Nephron progenitor cell (in vitro differentiated cells): ENCODE results near the gene MYO5B.
A peak's percentile ranks its signal among the peaks of the same experiment; 100 is the strongest.
"Not testable (repeated sequence)": the region's sequence is repeated elsewhere in the genome, so short reads cannot be mapped to it uniquely, and the experiment has no call there.

ENCODE experiments used
- DNase-seq: peaks from one replicate; pipeline ENCODE4 v3.0.0; 2021
- H3K27ac Mint-ChIP-seq: 2 replicates; pipeline ENCODE4 v1.8.0; 2021; ENCODE audit warnings: mild to moderate bottlenecking, moderate library complexity, mixed read lengths
- H3K27me3 Mint-ChIP-seq: 2 replicates; pipeline ENCODE4 v1.8.0; 2021; ENCODE audit warnings: mild to moderate bottlenecking, low read depth, mixed read lengths; ENCODE audit not compliant: poor library complexity
- H3K36me3 Mint-ChIP-seq: 2 replicates; pipeline ENCODE4 v1.8.0; 2021; ENCODE audit warnings: low read depth, mixed read lengths
- H3K4me1 Mint-ChIP-seq: 2 replicates; pipeline ENCODE4 v1.8.0; 2021; ENCODE audit warnings: mixed read lengths
- H3K4me3 Mint-ChIP-seq: 2 replicates; pipeline ENCODE4 v1.8.0; 2021; ENCODE audit warnings: mild to moderate bottlenecking, moderate library complexity, mixed read lengths
- H3K9me3 Mint-ChIP-seq: 2 replicates; pipeline ENCODE4 v1.8.0; 2021; ENCODE audit warnings: mild to moderate bottlenecking, moderate library complexity, mixed read lengths
- CTCF ChIP-seq: fragments of 200-600 bp; sonication (generic); IDR thresholded peaks from 2 replicates; pipeline ENCODE4 v1.5.0; 2021; ENCODE audit warnings: antibody characterized with exemption

Gene MYO5B

GRCh38 chr18:50194631-50195532 is at the start of gene MYO5B:
Gene MYO5B (minus strand): TSS chr18:50195147. CDS start chr18:50194793, 354 bp downstream.
- no peak for TF ChIP-seq CTCF
- H3K4me1 Mint-ChIP-seq, result peaks cover 17% of the 10 kb centered on the region
- no peaks in the 10 kb centered on the region for H3K9me3 Mint-ChIP-seq
- H3K27ac Mint-ChIP-seq, result no peak within 1 kb of the TSS
- peak within 1 kb of the TSS; percentile 83 for H3K4me3 Mint-ChIP-seq
- no peaks in the 10 kb centered on the region for H3K36me3 Mint-ChIP-seq
- peak; percentile 77 for DNase-seq
- H3K27me3 Mint-ChIP-seq, result peaks cover 90% of the 10 kb centered on the region

GRCh38 chr18:50241768-50242167 is 46.8 kb upstream of the MYO5B start:
- H3K36me3 Mint-ChIP-seq, result peaks cover 31% of the 10 kb centered on the region
- H3K9me3 Mint-ChIP-seq, result peaks cover 49% of the 10 kb centered on the region
- not testable (repeated sequence) for H3K4me3 Mint-ChIP-seq, H3K27ac Mint-ChIP-seq, DNase-seq, H3K4me1 Mint-ChIP-seq, H3K27me3 Mint-ChIP-seq

GRCh38 chr18:50240080-50240563 is 45.2 kb upstream of the MYO5B start:
- TF ChIP-seq CTCF, result no peak
- no peak overlapping the region for H3K27ac Mint-ChIP-seq
- no peaks in the 10 kb centered on the region for H3K27me3 Mint-ChIP-seq
- no peak for DNase-seq
- peaks cover 56% of the 10 kb centered on the region for H3K9me3 Mint-ChIP-seq
- no peaks in the 10 kb centered on the region for H3K4me1 Mint-ChIP-seq
- peaks cover 31% of the 10 kb centered on the region for H3K36me3 Mint-ChIP-seq
- H3K4me3 Mint-ChIP-seq, result no peak overlapping the region

GRCh38 chr18:50232419-50232818 is 37.5 kb upstream of the MYO5B start:
- no peaks in the 10 kb centered on the region for H3K36me3 Mint-ChIP-seq
- no peaks in the 10 kb centered on the region for H3K27me3 Mint-ChIP-seq
- peak; percentile 5 for DNase-seq
- peaks cover 32% of the 10 kb centered on the region for H3K4me1 Mint-ChIP-seq
- peak overlapping the region; percentile 47 for H3K4me3 Mint-ChIP-seq
- peak overlapping the region; percentile 68 for H3K27ac Mint-ChIP-seq
- no peak for TF ChIP-seq CTCF
- H3K9me3 Mint-ChIP-seq, result peaks cover 28% of the 10 kb centered on the region

- Mint-ChIP-seq H3K4me3 (no peak overlapping the region), H3K27ac (peak overlapping the region; percentile 8), H3K27me3 (no peaks in the 10 kb centered on the region), H3K4me1 (peaks cover 32% of the 10 kb centered on the region), H3K9me3 (peaks cover 32% of the 10 kb centered on the region), H3K36me3 (no peaks in the 10 kb centered on the region)
- TF ChIP-seq CTCF, result no peak
- no peak for DNase-seq
Measured at GRCh38 chr18:50231621-50232020, 36.7 kb upstream of the MYO5B start.

- DNase-seq, H3K4me3 Mint-ChIP-seq, H3K4me1 Mint-ChIP-seq, H3K27ac Mint-ChIP-seq: not testable (repeated sequence)
- Mint-ChIP-seq H3K9me3 (peaks cover 54% of the 10 kb centered on the region), H3K36me3 (peaks cover 24% of the 10 kb centered on the region), H3K27me3 (peaks cover 30% of the 10 kb centered on the region)
Measured at GRCh38 chr18:50220249-50220648, 25.3 kb upstream of the MYO5B start.
